HG02943 (cell line): ENCODE data around the gene CXCL16.

ENCODE experiments used
- ATAC-seq: cut with Tn5 transposase; IDR thresholded peaks from one replicate; pipeline ENCODE4 v1.9.1; 2021; ENCODE audit warnings: mild to moderate bottlenecking, low read depth, moderate library complexity; ENCODE audit not compliant: unreplicated experiment

Gene CXCL16

DNA sequence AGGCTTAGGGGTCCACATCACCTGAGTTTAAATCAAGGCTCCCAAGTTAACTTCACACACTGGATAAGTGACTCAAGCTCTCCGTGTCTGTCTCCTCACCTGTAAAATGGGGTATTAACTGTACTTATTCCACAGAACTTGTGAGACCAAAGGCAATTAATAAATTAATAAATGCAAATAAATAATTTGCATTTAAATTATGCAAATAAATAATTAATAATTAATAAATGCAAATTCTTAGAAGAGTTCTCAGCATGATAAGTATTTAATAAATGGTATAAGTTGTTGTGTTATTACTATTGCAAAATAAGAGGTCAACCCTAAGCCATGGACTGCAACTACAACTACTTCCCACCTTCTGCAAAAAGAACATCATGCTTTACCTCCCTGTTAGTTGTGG, 13.7 kb upstream of the CXCL16 start:
- no peak for ATAC-seq

DNA sequence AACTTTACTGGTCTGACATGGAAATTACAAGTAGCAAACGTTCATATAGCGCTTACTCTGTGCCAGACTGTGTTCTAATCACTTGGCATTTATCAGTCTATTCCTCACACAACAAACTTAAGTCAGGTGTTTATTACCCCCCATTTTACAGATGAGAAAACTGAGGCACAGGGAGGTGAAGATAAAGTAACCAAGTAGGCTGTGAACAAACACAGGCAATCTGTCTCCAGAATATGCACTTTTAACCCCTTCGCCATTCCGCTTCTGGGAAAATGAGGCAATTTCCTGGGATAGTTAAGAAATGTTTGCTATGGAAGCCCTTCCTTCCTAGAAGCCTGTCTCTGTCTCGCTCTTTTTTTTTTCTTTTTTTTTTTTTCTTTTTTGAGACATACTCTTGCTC, 12.2 kb upstream of the CXCL16 start:
- ATAC-seq: no peak

DNA sequence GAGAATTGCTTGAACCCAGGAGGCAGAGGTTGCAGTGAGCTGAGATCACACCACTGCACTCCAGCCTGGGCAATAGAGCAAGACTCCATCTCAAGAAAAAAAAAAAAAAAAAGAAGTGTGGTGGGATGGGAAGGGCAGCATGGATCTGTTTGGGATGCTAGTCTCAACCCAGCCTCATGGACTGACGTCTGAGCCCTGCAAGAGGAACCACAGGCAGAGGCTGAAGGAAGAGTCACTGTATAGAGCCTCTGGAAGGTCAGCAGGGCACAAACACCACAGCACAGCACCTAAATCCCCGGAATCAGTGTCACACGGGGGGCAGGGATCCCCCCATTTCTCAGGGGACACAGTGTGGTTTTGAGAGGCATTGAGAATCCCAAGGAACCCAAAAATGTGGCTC, 10.9 kb upstream of the CXCL16 start:
- ATAC-seq: no peak

DNA sequence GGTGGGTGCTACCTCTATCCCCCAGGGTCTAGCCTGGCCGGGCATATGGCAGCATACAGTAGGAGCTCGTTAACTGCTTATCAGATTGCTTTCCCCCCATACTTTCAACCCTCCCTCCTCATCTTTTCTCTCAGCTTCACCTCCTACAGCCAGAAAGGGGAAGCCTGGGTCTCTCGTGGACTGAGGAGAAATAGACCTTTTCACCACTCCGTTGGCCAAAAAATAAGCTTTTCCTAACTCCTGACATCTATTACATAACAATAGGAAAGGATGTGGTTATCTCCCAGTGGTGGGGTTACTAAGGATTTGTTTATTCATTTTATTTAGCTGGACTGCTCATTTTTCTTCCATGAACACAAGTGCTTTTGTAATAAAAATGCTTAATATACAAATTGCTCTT, 9.0 kb upstream of the CXCL16 start:
- ATAC-seq: no peak

DNA sequence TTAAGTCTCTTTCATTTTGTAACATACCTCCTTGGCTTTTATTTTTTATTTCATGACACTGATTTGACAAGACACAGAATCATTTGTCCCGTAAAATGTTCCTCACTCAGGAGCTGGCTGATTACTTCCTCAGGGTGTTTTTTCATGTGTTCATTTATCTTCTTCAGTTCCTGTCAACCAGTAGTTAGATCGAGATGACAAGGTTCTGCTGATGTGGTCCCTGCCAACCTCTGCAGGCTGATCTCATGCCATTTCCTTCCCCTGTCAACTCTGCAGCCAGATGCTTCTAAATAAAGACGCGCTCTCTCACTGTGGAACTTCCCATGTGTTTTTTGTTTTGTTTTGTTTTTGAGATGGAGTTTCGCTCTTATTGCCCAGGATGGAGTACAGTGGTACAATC, 8.1 kb upstream of the CXCL16 start:
- no peak for ATAC-seq

DNA sequence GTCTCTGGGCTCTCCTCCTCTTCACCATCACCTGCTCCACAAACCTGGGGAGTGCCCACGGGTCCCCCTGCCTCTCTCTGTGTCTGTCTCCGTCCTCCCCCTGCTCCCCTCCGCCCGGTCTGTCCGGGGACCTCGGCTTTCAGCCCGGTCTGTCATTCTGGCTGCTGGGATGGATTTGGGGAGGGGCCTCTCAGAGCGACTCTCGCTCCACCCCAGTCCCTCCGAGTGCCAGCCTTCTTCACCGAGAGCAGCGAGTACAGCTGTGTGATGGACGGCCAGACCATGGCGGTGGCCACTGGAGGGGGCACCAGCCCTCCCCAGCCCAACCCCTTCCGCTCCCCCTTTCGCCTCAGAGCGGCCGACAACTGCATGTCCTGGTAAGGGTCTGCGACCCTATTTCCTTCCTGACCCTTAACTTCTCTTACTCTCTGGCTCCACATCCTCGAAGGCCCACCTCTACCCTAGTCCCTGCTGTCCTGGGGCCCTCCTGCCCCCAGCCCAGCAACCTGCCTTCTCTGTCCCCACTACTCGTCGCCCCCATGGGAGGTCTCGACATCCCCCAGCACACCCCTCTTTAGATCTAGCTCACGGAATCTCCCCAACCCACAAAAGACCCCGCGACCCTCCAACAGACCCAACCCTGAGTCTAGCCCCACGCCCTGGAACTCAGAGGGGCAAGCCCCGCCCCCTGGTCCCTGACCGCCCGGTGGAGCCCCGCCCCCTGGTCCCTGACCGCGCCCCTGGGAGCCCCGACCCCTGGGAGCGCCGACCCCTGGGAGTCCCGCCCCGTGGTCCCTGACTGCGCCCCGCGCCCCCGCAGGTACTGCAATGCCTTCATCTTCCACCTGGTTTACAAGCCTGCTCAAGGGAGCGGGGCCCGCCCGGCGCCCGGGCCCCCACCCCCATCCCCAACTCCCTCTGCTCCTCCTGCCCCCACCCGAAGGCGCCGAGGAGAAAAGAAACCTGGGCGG, 5.6 kb upstream of the CXCL16 start:
- no peak for ATAC-seq

DNA sequence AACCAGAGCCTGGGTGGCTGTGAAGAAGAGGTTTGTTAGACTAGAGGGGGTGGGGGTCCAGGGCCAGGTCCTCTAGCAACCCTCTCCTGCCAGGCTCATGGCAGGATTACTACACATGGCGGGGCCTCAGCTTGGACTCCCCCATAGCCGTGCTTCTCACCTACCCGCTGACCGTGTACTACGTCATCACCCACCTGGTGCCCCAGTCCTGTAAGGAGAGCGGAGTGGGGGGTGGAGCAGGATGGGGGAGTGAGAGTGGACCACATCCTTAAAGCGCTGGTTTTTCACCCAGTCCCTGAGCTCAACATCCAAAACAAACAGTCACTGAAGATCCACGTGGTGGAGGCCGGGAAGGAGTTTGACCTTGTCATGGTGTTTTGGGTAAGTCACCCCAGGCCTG, 4.2 kb upstream of the CXCL16 start:
- ATAC-seq: no peak

DNA sequence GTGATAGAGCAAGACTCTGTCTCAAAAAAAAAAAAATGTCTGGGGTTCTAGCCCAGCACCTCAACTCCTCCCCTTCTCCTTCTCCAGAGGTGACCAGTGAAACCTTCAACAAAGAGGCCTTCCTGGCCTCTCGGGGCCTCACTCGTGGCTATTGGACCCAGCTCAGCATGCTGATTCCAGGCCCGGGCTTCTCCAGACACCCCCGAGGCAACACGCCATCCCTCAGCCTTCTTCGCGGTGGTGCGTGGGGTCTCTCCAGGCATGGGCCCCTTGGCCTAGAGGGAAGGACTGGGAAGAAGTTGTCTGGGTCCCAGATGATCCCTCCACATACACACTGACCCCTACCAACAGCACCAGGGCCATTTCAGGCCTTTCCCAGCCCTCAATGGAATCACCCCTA, 3.5 kb upstream of the CXCL16 start:
- ATAC-seq: no peak

DNA sequence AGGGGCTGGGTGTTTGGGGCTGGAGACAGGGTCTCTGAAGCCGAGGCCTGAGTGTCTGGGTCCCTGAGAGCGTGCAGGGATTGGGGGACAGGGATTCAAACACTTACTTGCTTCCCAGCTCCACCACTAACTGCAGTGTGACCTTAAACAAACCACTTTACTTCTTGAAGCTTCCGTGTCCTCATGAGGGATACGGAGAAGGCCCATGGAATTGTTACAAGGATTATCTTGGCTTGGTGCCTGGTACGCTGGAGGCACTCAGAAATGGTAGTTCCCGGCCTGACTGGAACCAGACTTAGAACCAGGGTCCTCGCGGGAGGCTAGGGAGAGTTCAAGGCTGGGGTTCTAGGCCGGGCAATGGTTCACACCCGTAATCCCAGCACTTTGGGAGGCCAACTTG, 2.9 kb upstream of the CXCL16 start:
- no peak for ATAC-seq

DNA sequence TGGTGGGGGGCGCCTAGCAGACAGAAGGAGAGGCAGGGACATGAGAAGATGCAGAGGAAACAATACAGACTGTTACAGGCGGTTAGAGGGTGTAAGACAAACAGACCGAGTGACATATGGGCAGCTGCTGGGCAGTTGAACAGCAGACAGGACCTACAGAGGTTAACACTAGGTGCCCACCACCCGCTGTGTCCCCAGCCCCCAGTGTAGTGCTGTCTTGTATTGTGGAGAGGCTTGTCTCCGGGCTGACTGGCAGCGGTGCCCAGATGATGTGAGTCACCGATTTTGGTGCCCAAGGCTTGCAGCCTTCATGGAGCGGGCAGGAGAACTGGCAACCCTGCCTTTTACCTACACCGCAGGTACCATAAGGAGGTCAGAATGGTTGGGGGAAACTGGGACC, 2.4 kb upstream of the CXCL16 start:
- ATAC-seq: no peak

DNA sequence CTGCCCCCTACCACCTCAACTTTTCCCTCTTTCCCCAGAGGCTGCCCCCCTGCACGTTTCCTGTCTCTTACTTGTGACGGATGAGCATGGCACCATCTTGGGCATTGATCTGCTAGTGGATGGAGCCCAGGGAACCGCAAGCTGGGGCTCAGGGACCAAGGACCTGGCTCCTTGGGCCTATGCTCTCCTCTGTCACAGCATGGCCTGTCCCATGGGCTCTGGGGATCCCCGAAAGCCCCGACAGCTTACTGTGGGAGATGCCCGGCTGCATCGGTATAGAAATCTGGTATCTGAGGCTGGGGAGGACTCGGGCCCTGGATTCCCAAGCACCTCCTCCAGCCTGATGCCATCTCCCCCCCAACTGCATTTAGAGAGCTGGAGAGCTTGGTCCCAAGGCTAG, 1.8 kb upstream of the CXCL16 start:
- no peak for ATAC-seq

DNA sequence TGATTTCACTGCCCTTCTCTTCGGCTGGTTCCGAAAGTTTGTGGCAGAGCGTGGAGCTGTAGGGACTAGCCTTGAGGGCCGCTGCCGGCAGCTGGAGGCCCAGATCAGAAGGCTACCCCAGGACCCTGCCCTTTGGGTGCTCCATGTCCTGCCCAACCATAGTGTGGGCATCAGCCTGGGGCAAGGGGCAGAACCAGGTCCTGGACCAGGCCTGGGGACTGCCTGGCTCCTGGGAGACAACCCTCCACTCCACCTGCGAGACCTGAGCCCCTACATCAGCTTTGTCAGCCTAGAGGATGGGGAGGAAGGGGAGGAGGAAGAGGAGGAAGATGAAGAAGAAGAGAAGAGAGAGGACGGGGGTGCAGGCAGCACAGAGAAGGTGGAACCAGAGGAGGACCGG, 856 bp upstream of the CXCL16 start:
- ATAC-seq: no peak

DNA sequence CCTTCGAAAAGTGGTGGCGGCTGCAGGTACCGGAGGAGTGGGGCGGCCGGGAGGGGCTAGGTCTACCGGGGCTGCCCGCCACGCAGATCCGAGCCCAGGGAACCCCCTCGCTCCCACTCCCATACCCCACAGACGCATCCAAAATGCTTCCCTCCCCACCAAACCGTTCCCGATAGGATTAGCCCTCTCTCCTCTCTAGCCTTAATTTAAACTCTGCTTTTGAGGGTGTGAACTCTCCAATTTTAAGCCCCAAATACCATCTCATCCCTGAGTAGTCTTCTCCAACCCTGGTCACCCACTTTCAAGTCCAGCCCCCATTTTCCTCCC, 260 bp upstream of the CXCL16 start:
- ATAC-seq: no peak

DNA sequence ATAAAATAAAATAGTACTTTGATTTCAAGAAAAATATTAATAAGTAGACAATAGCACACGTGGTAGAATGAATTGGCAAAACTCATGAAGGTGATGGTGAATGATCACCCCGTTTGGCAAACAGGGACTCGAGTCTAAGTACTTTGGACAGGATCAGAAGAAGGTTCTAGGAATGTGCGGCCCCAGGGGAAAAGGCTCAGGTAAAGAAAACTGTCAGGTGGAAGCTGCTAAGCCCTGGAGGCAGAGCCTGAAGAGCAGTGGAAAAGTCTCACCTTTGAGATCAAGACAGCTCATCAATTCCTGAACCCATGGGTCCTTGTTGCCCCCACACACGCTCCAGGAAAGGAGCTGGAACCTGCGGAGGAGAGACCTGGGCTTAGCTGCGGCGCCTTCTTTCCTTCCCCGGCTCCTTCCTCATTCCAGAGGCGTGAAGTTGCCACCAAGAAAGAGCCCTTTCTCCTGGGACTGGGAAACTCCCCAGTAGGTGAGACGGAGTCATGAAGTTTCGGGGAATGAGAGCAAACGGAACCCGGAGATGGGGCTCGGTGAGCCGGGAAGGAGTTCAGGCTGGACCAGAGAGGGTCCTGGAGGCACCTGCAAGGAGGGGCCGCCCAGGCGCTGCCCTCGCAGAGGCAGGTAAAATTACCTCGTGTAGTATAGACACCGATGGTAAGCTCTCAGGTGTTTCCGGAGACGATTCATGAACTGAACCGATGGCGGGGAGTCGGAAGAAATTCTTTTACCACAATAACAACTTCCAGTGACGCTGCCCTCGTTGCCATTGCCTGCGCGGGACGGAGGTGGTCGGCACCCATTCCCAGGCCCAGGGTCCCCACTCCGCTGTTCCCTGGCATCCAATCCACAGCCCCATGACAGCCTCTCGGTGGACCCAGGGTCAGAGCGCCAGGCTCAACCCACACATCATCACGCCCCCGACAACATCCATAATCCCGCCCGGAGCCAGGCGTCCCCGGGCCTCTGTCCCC, 1.3 kb downstream of the CXCL16 start:
- ATAC-seq: no peak

DNA sequence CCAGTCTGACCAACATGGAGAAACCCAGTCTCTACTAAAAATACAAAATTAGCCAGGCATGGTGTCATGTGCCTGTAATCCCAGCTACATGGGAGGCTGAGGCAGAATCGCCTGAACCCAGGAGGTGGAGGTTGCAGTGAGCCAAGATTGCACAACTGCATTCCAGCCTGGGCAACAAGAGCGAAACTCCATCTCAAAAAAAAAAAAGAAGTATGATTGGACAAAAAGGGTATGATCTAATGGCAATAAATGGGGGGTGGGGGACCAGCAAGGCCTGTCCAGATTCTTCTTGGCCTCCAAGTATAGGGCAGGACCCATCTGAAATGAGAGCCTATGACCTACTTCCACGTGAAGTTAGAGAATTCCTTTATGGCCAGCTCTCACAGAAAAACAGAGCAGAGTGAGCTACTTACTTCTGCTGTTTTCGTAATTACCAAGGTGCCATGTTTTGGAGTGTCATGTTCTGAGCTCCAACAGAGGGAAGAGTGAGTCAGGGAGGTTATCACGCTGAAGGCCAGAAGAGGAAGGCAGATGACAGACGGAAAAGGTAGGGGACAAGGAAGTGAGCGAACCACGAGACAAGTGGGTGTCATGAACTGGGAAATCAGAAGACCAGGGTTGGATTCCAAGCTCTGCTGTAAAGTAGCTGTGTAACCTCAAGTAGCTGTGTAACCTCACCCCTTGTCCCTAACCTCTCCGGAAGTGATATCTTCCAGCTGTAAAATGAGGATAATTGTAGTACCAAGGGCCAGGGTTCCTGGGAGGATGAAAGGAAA, 3.7 kb downstream of the CXCL16 start:
- no peak for ATAC-seq

DNA sequence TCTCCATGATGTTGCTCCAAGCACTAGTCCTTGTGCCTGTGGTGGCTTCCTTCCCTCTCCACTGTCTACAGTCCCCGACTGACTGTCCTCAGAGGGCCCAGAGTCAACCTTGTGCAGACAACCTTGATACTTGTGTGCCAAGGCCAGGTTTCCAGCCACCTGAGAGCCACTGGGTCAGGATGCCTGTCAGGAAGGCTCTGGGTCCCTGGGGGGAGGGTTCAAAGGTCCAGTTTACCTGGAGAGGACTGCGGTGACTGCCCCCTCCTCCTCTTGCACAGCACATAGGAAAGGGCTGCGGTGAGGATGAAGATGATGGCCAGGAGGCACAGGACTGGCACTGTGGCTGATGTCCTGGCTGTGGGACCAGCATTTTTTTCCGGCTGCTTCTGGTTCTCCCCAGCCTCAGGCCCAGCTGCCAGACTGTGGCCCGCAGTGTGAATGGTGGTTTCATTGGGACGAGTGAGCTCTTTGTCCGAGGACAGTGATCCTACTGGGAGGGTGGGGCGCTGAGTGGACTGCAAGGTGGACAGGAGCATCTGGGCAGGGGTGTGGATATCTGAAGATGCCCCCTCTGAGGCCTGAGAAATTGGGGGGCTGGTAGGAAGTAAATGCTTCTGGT, 4.8 kb downstream of the CXCL16 start:
- no peak for ATAC-seq

DNA sequence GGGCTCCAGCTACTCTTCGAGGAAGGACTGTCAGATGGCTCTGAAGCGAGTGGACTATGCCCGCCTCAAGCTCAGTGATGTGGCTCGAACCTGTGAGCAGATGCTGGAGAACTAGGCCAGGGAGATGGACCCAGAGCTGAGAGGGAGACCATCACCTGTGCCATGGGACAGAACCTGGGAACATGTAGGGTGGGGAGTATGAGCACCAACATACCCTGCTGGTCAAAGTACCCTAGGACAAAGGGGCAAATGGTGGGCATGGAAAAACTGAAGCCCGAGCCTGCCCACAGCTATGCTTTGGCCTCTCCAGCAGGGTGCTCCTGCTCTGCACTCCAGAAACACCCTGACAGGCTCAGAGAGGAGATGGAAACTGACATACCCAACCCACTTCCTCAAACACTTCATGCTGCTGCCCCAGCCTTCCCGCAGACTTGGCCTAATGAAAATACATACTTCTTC, 6.6 kb downstream of the CXCL16 start:
- ATAC-seq: no peak

DNA sequence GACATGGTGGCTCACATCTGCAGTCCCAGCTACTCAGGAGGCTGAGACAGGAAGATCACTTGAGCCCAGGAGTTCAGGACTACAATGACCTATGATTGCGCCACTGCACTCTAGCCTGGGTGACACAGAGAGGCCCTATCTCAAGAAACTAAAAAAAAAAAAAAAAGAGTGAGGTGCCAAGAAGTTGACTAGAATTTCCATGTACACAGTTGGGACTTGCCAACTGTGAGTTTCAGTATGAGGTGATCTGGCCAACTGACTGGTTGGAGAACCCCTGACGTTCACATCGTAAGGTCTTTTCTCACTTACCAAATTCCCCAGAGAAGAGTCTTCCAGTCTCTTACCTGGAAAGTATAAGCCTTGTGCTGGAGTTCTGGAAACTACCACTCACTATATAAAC, 11.6 kb downstream of the CXCL16 start:
- ATAC-seq: no peak

DNA sequence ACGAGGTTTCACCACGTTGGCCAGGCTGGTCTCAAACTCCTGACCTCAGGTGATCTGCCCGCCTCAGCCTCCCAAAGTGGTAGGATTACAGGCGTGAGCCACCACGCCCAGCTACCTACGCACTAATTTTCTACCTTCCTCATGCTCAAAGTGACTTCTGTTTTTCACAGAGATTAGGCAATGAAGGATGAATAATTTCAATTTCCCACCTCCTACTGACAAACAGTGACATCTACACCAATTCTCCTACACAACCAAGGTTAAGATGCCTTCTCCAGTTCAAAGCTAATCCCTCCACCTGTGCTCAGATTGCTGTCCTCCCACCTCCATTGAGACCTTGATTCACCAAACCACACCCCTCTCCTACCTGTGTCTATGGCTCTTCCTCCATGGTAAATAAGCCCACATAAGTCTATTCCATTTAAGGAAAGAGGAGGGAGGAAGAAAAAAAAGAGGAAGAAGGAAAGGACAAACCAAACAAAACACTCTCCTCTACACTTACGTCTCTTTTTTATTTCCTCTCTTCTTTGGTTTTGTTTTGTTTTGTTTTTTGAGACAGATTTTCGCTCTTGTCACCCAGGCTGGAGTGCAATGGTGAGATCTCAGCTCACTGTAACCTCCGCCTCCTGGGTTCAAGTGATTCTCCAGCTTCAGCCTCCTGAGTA, 13.9 kb downstream of the CXCL16 start:
- ATAC-seq: no peak

DNA sequence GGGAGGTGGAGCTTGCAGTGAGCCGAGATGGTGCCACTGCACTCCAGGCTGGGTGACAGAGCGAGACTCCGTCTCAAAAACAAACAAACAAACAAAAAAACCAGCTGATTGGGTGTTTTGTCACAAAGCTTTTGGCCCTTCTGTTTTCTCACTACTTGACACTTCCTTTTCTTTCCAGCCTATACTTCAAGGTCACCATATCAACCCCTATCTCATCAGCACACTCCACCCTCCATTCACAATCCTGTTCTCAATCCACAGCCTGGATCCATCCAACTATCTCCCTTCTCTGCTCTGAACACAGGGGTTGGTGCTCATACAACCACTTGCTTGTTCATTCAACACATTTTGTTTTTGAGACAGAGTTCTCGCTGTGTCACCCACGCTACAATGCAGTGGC, 15.1 kb downstream of the CXCL16 start:
- no peak for ATAC-seq
